HepG2 (cell line): ENCODE measurements around the gene CLIC1.
A peak's percentile ranks its signal among the peaks of the same experiment; 100 is the strongest.

Source experiments
- GZF1 ChIP-seq: sonication (generic); formaldehyde crosslinking; IDR thresholded peaks from 2 replicates; pipeline ENCODE4 v1.5.1; 2020; ENCODE audit warnings: mild to moderate bottlenecking, missing genetic modification reagents
- MED1 ChIP-seq: sonication (generic); formaldehyde crosslinking; IDR thresholded peaks from 2 replicates; pipeline ENCODE4 v1.4.0; 2020; ENCODE audit warnings: missing genetic modification reagents
- NR1H2 ChIP-seq: sonication (generic); formaldehyde crosslinking; IDR thresholded peaks from 2 replicates; pipeline ENCODE4 v1.8.1; 2022; ENCODE audit warnings: low read depth, missing genetic modification reagents, borderline replicate concordance
- RERE ChIP-seq: IDR thresholded peaks from 2 replicates; pipeline ENCODE4 v1.6.1; 2016; ENCODE audit warnings: low read depth, missing genetic modification reagents, missing compliant biosample characterization
- REST ChIP-seq, 2 experiments: IDR thresholded peaks; 2 replicates each; pipeline ENCODE4 v1.6.1; 2011 to 2012; ENCODE audit warnings: low read length in 2 of 2, borderline replicate concordance in 1 of 2, low read depth in 1 of 2, mild to moderate bottlenecking in 1 of 2, moderate library complexity in 1 of 2
- RNF219 ChIP-seq: sonication (generic); formaldehyde crosslinking; IDR thresholded peaks from 2 replicates; pipeline ENCODE4 v1.5.0; 2020; ENCODE audit warnings: mild to moderate bottlenecking, missing genetic modification reagents
- SMAD3 ChIP-seq: sonication (generic); formaldehyde crosslinking; IDR thresholded peaks from 2 replicates; pipeline ENCODE4 v1.4.0; 2020; ENCODE audit warnings: missing genetic modification reagents
- TFAP4 ChIP-seq: sonication (generic); IDR thresholded peaks from 2 replicates; pipeline ENCODE4 v1.6.1; 2016; ENCODE audit warnings: low read depth, borderline replicate concordance
- TRAFD1 ChIP-seq: sonication (generic); formaldehyde crosslinking; IDR thresholded peaks from 2 replicates; pipeline ENCODE4 v1.5.1; 2020; ENCODE audit warnings: missing genetic modification reagents, mild to moderate bottlenecking, borderline replicate concordance
- ZNF362 ChIP-seq: sonication (generic); formaldehyde crosslinking; IDR thresholded peaks from 2 replicates; pipeline ENCODE4 v1.4.0; 2020; ENCODE audit warnings: missing genetic modification reagents, mild to moderate bottlenecking, borderline replicate concordance
- ZNF550 ChIP-seq: sonication (generic); formaldehyde crosslinking; IDR thresholded peaks from 2 replicates; pipeline ENCODE4 v1.4.0; 2020; ENCODE audit warnings: mild to moderate bottlenecking, missing genetic modification reagents, borderline replicate concordance
- ZNF572 ChIP-seq: sonication (generic); formaldehyde crosslinking; IDR thresholded peaks from 2 replicates; pipeline ENCODE4 v1.5.1; 2020; ENCODE audit warnings: mild to moderate bottlenecking, missing genetic modification reagents

GRCh38 chr6:31702819-31703716 lies 33.3 kb downstream of the CLIC1 start, which contains the start of gene ABHD16A:
- no peak for TF ChIP-seq TRAFD1 (CRISPR knock-in tag)
- TF ChIP-seq RNF219 (CRISPR knock-in tag) = peak; percentile 72; the same call in 1 of the 2 replicates
- TF ChIP-seq ZNF550 (CRISPR knock-in tag) = no peak
- peak; percentile 42; the same call in 1 of the 2 replicates for TF ChIP-seq GZF1 (CRISPR knock-in tag)
- 0 out of 2 replicates have a peak, but pooled peaks have one; percentile 51 for TF ChIP-seq SMAD3 (CRISPR knock-in tag)
- no peak; the same call in 1 of the 2 replicates for TF ChIP-seq ZNF362
- peak; percentile 63 for TF ChIP-seq TFAP4
- peak; percentile 82 for TF ChIP-seq MED1 (CRISPR knock-in tag)
- TF ChIP-seq REST (IDR thresholded peaks at IDR 0.05; ENCODE audit: borderline replicate concordance in 1 of 2, low read depth in 1 of 2, low read length in 2 of 2) = peak in 1 of 2 experiments; percentile 71; a peak in 1 of 4 replicates
- no peak; the same call in 1 of the 2 replicates for TF ChIP-seq ZNF572 (CRISPR knock-in tag)
- no peak for TF ChIP-seq NR1H2 (CRISPR knock-in tag)
- peak; percentile 60; the same call in 1 of the 2 replicates for TF ChIP-seq RERE
